ENCODE measurements around the gene CEACAM20. TPM values are rescaled to one million over a fixed set of nuclear protein-coding genes. Genes with fewer than 3 reads are reported as not detected.

Gene CEACAM20
- total RNA-seq, 2 donors from 2014 or later, result not detected

GRCh38 chr19:44575116-44575700 lies 45.7 kb upstream of the CEACAM20 start:
- H3K9ac ChIP-seq (ENCODE audit: extremely low read depth, low read length, poor library complexity, severe bottlenecking), result no peak overlapping the region
- Mint-ChIP-seq H3K27ac (no peak overlapping the region), H3K36me3 (ENCODE audit: low read depth) (no peaks in the 10 kb centered on the region), H3K4me3 (no peak overlapping the region), H3K9me3 (peaks cover 2% of the 10 kb centered on the region), H3K4me1 (peaks cover 24% of the 10 kb centered on the region), H3K27me3 (ENCODE audit: insufficient read depth) (peaks cover 2% of the 10 kb centered on the region)
- no peaks in the 10 kb centered on the region for H3K36me3 ChIP-seq (ENCODE audit: control insufficient read depth, insufficient read depth, low read length)
- H3K4me1 ChIP-seq (ENCODE audit: control insufficient read depth, insufficient read depth, low read length), result no peaks in the 10 kb centered on the region
- no peak for TF ChIP-seq CTCF (conservative IDR thresholded peaks at IDR 0.05)
- H3K9me3 ChIP-seq (ENCODE audit: control insufficient read depth, low read length), result no peaks in the 10 kb centered on the region
- H3K4me3 ChIP-seq (ENCODE audit: low read length), result no peak overlapping the region
- peak; percentile 61 for DNase-seq
- H3K27me3 ChIP-seq (ENCODE audit: control insufficient read depth, insufficient read depth, low read length, poor library complexity, severe bottlenecking), result no peaks in the 10 kb centered on the region
- 83 to 93% methylated on average over 8 to 11 of the region's 11 CpGs for WGBS, 2 experiments (ENCODE audit: insufficient coverage in 1 of 2, insufficient read length in 1 of 2)
- no peak overlapping the region for H3K27ac ChIP-seq (ENCODE audit: low read depth, low read length)

- 90 to 91% methylated on average over 5 to 8 of the region's 8 CpGs for WGBS, 2 experiments (ENCODE audit: insufficient coverage in 1 of 2, insufficient read length in 1 of 2)
- no peaks in the 10 kb centered on the region for H3K9me3 ChIP-seq (ENCODE audit: control insufficient read depth, low read length)
- H3K27ac ChIP-seq (ENCODE audit: low read depth, low read length), result no peak overlapping the region
- no peaks in the 10 kb centered on the region for H3K36me3 ChIP-seq (ENCODE audit: control insufficient read depth, insufficient read depth, low read length)
- Mint-ChIP-seq H3K9me3 (peaks cover 2% of the 10 kb centered on the region), H3K27ac (no peak overlapping the region), H3K36me3 (ENCODE audit: low read depth) (no peaks in the 10 kb centered on the region), H3K4me1 (peaks cover 24% of the 10 kb centered on the region), H3K4me3 (no peak overlapping the region), H3K27me3 (ENCODE audit: insufficient read depth) (peaks cover 2% of the 10 kb centered on the region)
- no peak overlapping the region for H3K4me3 ChIP-seq (ENCODE audit: low read length)
- H3K9ac ChIP-seq (ENCODE audit: extremely low read depth, low read length, poor library complexity, severe bottlenecking), result no peak overlapping the region
- no peaks in the 10 kb centered on the region for H3K4me1 ChIP-seq (ENCODE audit: control insufficient read depth, insufficient read depth, low read length)
- no peaks in the 10 kb centered on the region for H3K27me3 ChIP-seq (ENCODE audit: control insufficient read depth, insufficient read depth, low read length, poor library complexity, severe bottlenecking)
- peak; percentile 14 for DNase-seq
- no peak for TF ChIP-seq CTCF (conservative IDR thresholded peaks at IDR 0.05)
Measured at GRCh38 chr19:44574186-44574950, 44.9 kb upstream of the CEACAM20 start.

- no peaks in the 10 kb centered on the region for H3K9me3 ChIP-seq (ENCODE audit: control insufficient read depth, low read length)
- peaks cover 4% of the 10 kb centered on the region for H3K27me3 ChIP-seq (ENCODE audit: control insufficient read depth, insufficient read depth, low read length, poor library complexity, severe bottlenecking)
- no peak overlapping the region for H3K4me3 ChIP-seq (ENCODE audit: low read length)
- 87 to 88% methylated on average over 2 to 4 of the region's 4 CpGs for WGBS, 2 experiments (ENCODE audit: insufficient coverage in 1 of 2, insufficient read length in 1 of 2)
- no peak overlapping the region for H3K27ac Mint-ChIP-seq
- peaks cover 2% of the 10 kb centered on the region for H3K9me3 Mint-ChIP-seq
- H3K36me3 Mint-ChIP-seq (ENCODE audit: low read depth), result no peaks in the 10 kb centered on the region
- H3K9ac ChIP-seq (ENCODE audit: extremely low read depth, low read length, poor library complexity, severe bottlenecking), result no peak overlapping the region
- H3K4me1 Mint-ChIP-seq, result peaks cover 24% of the 10 kb centered on the region
- no peaks in the 10 kb centered on the region for H3K36me3 ChIP-seq (ENCODE audit: control insufficient read depth, insufficient read depth, low read length)
- H3K27ac ChIP-seq (ENCODE audit: low read depth, low read length), result no peak overlapping the region
- peak; percentile 9 for DNase-seq
- H3K4me3 Mint-ChIP-seq, result no peak overlapping the region
- no peak for TF ChIP-seq CTCF (conservative IDR thresholded peaks at IDR 0.05)
- peaks cover 3% of the 10 kb centered on the region for H3K27me3 Mint-ChIP-seq (ENCODE audit: insufficient read depth)
- H3K4me1 ChIP-seq (ENCODE audit: control insufficient read depth, insufficient read depth, low read length), result no peaks in the 10 kb centered on the region
Measured at GRCh38 chr19:44573627-44574026, 44.2 kb upstream of the CEACAM20 start.

Measured in endodermal cell (in vitro differentiated cells).